ENCODE results near the gene TRPM4. TPM values are rescaled to one million over a fixed set of nuclear protein-coding genes. Genes with fewer than 3 reads are reported as not detected.

The TRPM4 gene
- total and polyA plus RNA-seq, 8 donors = 11.8 to 47.1 (median 18.7) TPM

- peak overlapping the region in 2 of 4 donors; percentile 9 to 25 for H3K4me3 ChIP-seq
- DNase-seq (peak in 1 of 6 donors; percentile 71), FAIRE-seq (no peak), ATAC-seq (peak in 3 of 4 donors; percentile 10 to 54 (median 15))
- no peak overlapping the region for H3K27ac ChIP-seq
- intact Hi-C loops (cut with DNase I) = no loop called here
- no peaks in the 10 kb centered on the region for H3K4me1 ChIP-seq
- H3K27me3 ChIP-seq = no peaks in the 10 kb centered on the region
- 38 to 52% methylated on average over 48 to 49 of the region's 49 CpGs for WGBS, 2 donors
- TF ChIP-seq CTCF (IDR thresholded peaks at IDR 0.05) = no peak
- no peaks in the 10 kb centered on the region for H3K9me3 ChIP-seq
- no peaks in the 10 kb centered on the region for H3K36me3 ChIP-seq
Measured at GRCh38 chr19:49132974-49133609, 24.5 kb upstream of the TRPM4 start.

GRCh38 chr19:49133621-49134454 is 23.8 kb upstream of the TRPM4 start:
- peak; percentile 58 to 88 (median 85) for DNase-seq
- TF ChIP-seq CTCF (IDR thresholded peaks at IDR 0.05) = no peak
- no peaks in the 10 kb centered on the region for H3K4me1 ChIP-seq

GRCh38 chr19:49135686-49136085 is 21.9 kb upstream of the TRPM4 start:
- 81 to 83% methylated on average over 5 of the region's 5 CpGs for WGBS, 2 donors
- Histone ChIP-seq H3K4me1 (no peaks in the 10 kb centered on the region), H3K36me3 (no peaks in the 10 kb centered on the region), H3K4me3 (no peak overlapping the region), H3K27ac (no peak overlapping the region), H3K9me3 (no peaks in the 10 kb centered on the region), H3K27me3 (no peaks in the 10 kb centered on the region)
- FAIRE-seq = no peak
- intact Hi-C loops (cut with DNase I) = no loop called here
- TF ChIP-seq CTCF (IDR thresholded peaks at IDR 0.05) = no peak
- no peak for DNase-seq
- ATAC-seq = no peak

More at GRCh38 chr19:49133621-49134454, 23.8 kb upstream of the TRPM4 start:
- WGBS, 2 donors = 54 to 65% methylated on average over 40 to 42 of the region's 42 CpGs
- ATAC-seq (peak; percentile 68 to 95 (median 78)), FAIRE-seq (no peak)
- H3K27ac ChIP-seq = no peak overlapping the region
- H3K27me3 ChIP-seq = no peaks in the 10 kb centered on the region
- H3K9me3 ChIP-seq = no peaks in the 10 kb centered on the region
- no peaks in the 10 kb centered on the region for H3K36me3 ChIP-seq
- intact Hi-C loops (cut with DNase I) = no loop called here
- peak overlapping the region in 2 of 4 donors; percentile 9 to 25 for H3K4me3 ChIP-seq

- WGBS, 2 donors = 84 to 89% methylated on average over 9 to 10 of the region's 10 CpGs
- H3K4me1 ChIP-seq = no peaks in the 10 kb centered on the region
- FAIRE-seq (no peak), DNase-seq (peak in 1 of 6 donors; percentile 69), ATAC-seq (no peak)
- H3K36me3 ChIP-seq = no peaks in the 10 kb centered on the region
- no peak overlapping the region for H3K27ac ChIP-seq
- intact Hi-C loops (cut with DNase I) = no loop called here
- H3K27me3 ChIP-seq = no peaks in the 10 kb centered on the region
- no peaks in the 10 kb centered on the region for H3K9me3 ChIP-seq
- H3K4me3 ChIP-seq = no peak overlapping the region
- TF ChIP-seq CTCF (IDR thresholded peaks at IDR 0.05) = no peak
Measured at GRCh38 chr19:49136771-49137171, 20.8 kb upstream of the TRPM4 start.

Measured in pancreas (tissue), 10 donors.